GM18502 (cell line): ENCODE results near the gene TEX38.
"Not testable (repeated sequence)": the region's sequence is repeated elsewhere in the genome, so short reads cannot be mapped to it uniquely, and the experiment has no call there.

ENCODE experiments used
- ATAC-seq: cut with Tn5 transposase; IDR thresholded peaks from one replicate; pipeline ENCODE4 v1.9.1; 2021; ENCODE audit warnings: mild to moderate bottlenecking; ENCODE audit not compliant: unreplicated experiment, poor library complexity

The TEX38 gene

GRCh38 chr1:46719689-46720088, 48.0 kb downstream of the TEX38 start:
- no peak for ATAC-seq

- ATAC-seq, result not testable (repeated sequence)
Observed at GRCh38 chr1:46720319-46720718, 48.7 kb downstream of the TEX38 start.

- ATAC-seq, result no peak
Observed at GRCh38 chr1:46721204-46721603, 49.5 kb downstream of the TEX38 start.

GRCh38 chr1:46721686-46722205, 50.1 kb downstream of the TEX38 start:
- ATAC-seq, result no peak
